SK-N-SH (cell line): ENCODE results near the gene PPRC1. TPM values are rescaled to one million over a fixed set of nuclear protein-coding genes. Genes with fewer than 3 reads are reported as not detected.

ENCODE experiments used
- CTCF ChIA-PET: fragments of 300-600, 350-600 bp; formaldehyde crosslinking; extraction: SDS; loops from one replicate; lab custom pipeline; 2021; lab: Yijun Ruan, JAX
- POLR2A ChIA-PET: fragments of 350-600 bp; sonication (Branson Sonifier 250); formaldehyde crosslinking; extraction: SDS; loops from one replicate; lab custom pipeline; 2020; ENCODE audit warnings: antibody characterized with exemption, inconsistent platforms; lab: Yijun Ruan, JAX
- DNase-seq: peaks from one replicate; pipeline ENCODE4 v3.0.0; 2012
- H2AFZ ChIP-seq: fragments of 200-600 bp; sonication (generic); 2 replicates; pipeline ENCODE4 v1.8.1; 2016; ENCODE audit warnings: antibody characterized with exemption, mild to moderate bottlenecking, low read depth
- H3F3A ChIP-seq: fragments of 200-600 bp; sonication (generic); replicated peaks from 2 replicates; pipeline ENCODE3; 2016; ENCODE audit warnings: antibody characterized with exemption, mild to moderate bottlenecking; ENCODE audit not compliant: insufficient read depth
- H3K27ac ChIP-seq, 2 experiments: fragments of 200-500 bp in 1 of 2; fragments of 200-600 bp in 1 of 2; sonication (Bioruptor generic) in 1 of 2; sonication (generic), shearing (Covaris generic) in 1 of 2; 2 replicates each; pipeline versions ENCODE4 v1.5.1 to v1.6.1; 2014 to 2016; ENCODE audit warnings: low read depth in 2 of 2, inconsistent platforms in 1 of 2, low read length in 1 of 2, mild to moderate bottlenecking in 1 of 2, mixed read lengths in 1 of 2
- H3K27me3 ChIP-seq: fragments of 200-600 bp; sonication (generic), shearing (Covaris generic); 2 replicates; pipeline ENCODE4 v1.6.1; 2016; ENCODE audit warnings: mixed run types; ENCODE audit not compliant: insufficient read depth
- H3K36me3 ChIP-seq, 2 experiments: fragments of 200-500 bp in 1 of 2; fragments of 200-600 bp in 1 of 2; sonication (Bioruptor generic) in 1 of 2; sonication (generic) in 1 of 2; replicated peaks in 1 of 2; 2 replicates each; pipeline versions ENCODE3 to v1.5.1; 2014 to 2016; ENCODE audit warnings: low read length in 1 of 2, mild to moderate bottlenecking in 1 of 2; ENCODE audit not compliant: insufficient read depth in 2 of 2, control insufficient read depth in 1 of 2
- H3K4me1 ChIP-seq, 2 experiments: fragments of 200-500 bp in 1 of 2; fragments of 200-600 bp in 1 of 2; sonication (Bioruptor generic) in 1 of 2; sonication (generic), shearing (Covaris generic) in 1 of 2; 2 replicates each; pipeline versions ENCODE4 v1.5.1 to v1.6.1; 2014 to 2016; ENCODE audit warnings: low read depth in 1 of 2, low read length in 1 of 2, mixed run types in 1 of 2; ENCODE audit not compliant: insufficient read depth in 2 of 2, control insufficient read depth in 1 of 2
- H3K4me2 ChIP-seq: fragments of 200-600 bp; sonication (generic), shearing (Covaris generic); 2 replicates; pipeline ENCODE4 v1.6.1; 2017; ENCODE audit warnings: mixed run types
- H3K4me3 ChIP-seq, 2 experiments: fragments of 200-500 bp in 1 of 2; fragments of 200-600 bp in 1 of 2; sonication (Bioruptor generic) in 1 of 2; sonication (generic), shearing (Covaris generic) in 1 of 2; 2 replicates each; pipeline versions ENCODE4 v1.5.1 to v1.8.1; 2014 to 2016; ENCODE audit warnings: low read depth in 2 of 2, inconsistent platforms in 1 of 2, low read length in 1 of 2, mild to moderate bottlenecking in 1 of 2, mixed read lengths in 1 of 2, moderate library complexity in 1 of 2
- H3K79me2 ChIP-seq: fragments of 200-600 bp; sonication (generic); 2 replicates; pipeline ENCODE4 v1.8.1; 2017; ENCODE audit warnings: mild to moderate bottlenecking; ENCODE audit not compliant: insufficient read depth
- H3K9ac ChIP-seq: fragments of 200-600 bp; sonication (generic); 2 replicates; pipeline ENCODE4 v1.6.1; 2017; ENCODE audit warnings: mixed run types
- H3K9me2 ChIP-seq: fragments of 200-600 bp; sonication (generic); 2 replicates; pipeline ENCODE4 v1.6.1; 2017; ENCODE audit warnings: mixed run types
- H3K9me3 ChIP-seq: fragments of 200-600 bp; sonication (generic); 2 replicates; pipeline ENCODE4 v1.6.1; 2017; ENCODE audit warnings: mixed run types, mild to moderate bottlenecking, moderate library complexity
- H4K20me1 ChIP-seq: fragments of 200-600 bp; sonication (generic); 2 replicates; pipeline ENCODE4 v1.6.1; 2017; ENCODE audit warnings: mild to moderate bottlenecking, mixed run types; ENCODE audit not compliant: insufficient read depth
- CHD2 ChIP-seq: fragments of 150-350 bp; IDR thresholded peaks from 2 replicates; pipeline ENCODE4 v1.6.1; 2018; ENCODE audit warnings: low read length; ENCODE audit not compliant: partially characterized antibody
- ELF1 ChIP-seq: IDR thresholded peaks from 2 replicates; pipeline ENCODE4 v1.4.0; 2012
- EP300 ChIP-seq, 2 experiments: IDR thresholded peaks; 2 replicates each; pipeline versions ENCODE4 v1.4.0 to v1.6.1; 2012; ENCODE audit warnings: borderline replicate concordance in 1 of 2, low read depth in 1 of 2, low read length in 1 of 2
- FOSL2 ChIP-seq: IDR thresholded peaks from 2 replicates; pipeline ENCODE4 v1.4.0; 2012; ENCODE audit warnings: low read depth, mild to moderate bottlenecking, moderate library complexity, borderline replicate concordance
- FOXJ3 ChIP-seq: sonication (generic); formaldehyde crosslinking; IDR thresholded peaks from 2 replicates; pipeline ENCODE4 v1.5.1; 2020; ENCODE audit warnings: mild to moderate bottlenecking, missing genetic modification reagents
- MAX ChIP-seq: IDR thresholded peaks from 2 replicates; pipeline ENCODE4 v1.4.0; 2012; ENCODE audit warnings: low read depth
- MEF2A ChIP-seq: IDR thresholded peaks from 2 replicates; pipeline ENCODE4 v1.4.0; 2012; ENCODE audit warnings: low read depth, borderline replicate concordance
- MXI1 ChIP-seq: IDR thresholded peaks from 2 replicates; pipeline ENCODE4 v1.6.1; 2012; ENCODE audit warnings: mild to moderate bottlenecking, low read depth, low read length, improper control_type of control experiment
- NRF1 ChIP-seq: IDR thresholded peaks from 2 replicates; pipeline ENCODE4 v1.6.1; 2012; ENCODE audit warnings: low read depth, mild to moderate bottlenecking, low read length
- RCOR1 ChIP-seq: fragments of 150-350 bp; IDR thresholded peaks from 2 replicates; pipeline ENCODE4 v1.6.1; 2017; ENCODE audit warnings: antibody characterized with exemption, low read length
- RFX5 ChIP-seq: IDR thresholded peaks from 2 replicates; pipeline ENCODE4 v1.6.1; 2012; ENCODE audit warnings: mild to moderate bottlenecking, improper control_type of control experiment, low read length
- SIN3A ChIP-seq: IDR thresholded peaks from 2 replicates; pipeline ENCODE4 v1.6.1; 2012; ENCODE audit warnings: low read depth, mild to moderate bottlenecking, low read length, moderate library complexity, borderline replicate concordance
- SMC3 ChIP-seq: IDR thresholded peaks from 2 replicates; pipeline ENCODE4 v1.6.1; 2012; ENCODE audit warnings: low read depth, low read length, improper control_type of control experiment
- TCF12 ChIP-seq: IDR thresholded peaks from 2 replicates; pipeline ENCODE4 v1.4.0; 2012
- TEAD4 ChIP-seq: IDR thresholded peaks from 2 replicates; pipeline ENCODE4 v1.4.0; 2012; ENCODE audit warnings: mild to moderate bottlenecking, borderline replicate concordance; ENCODE audit not compliant: insufficient read depth
- YY1 ChIP-seq: IDR thresholded peaks from 2 replicates; pipeline ENCODE4 v1.4.0; 2012; ENCODE audit warnings: low read depth, mild to moderate bottlenecking
- WGBS: methylation state at CpG from one replicate; pipeline ENCODE4 v1.1.6; 2017; ENCODE audit warnings: low lambda C conversion rate; 5-methylcytosine and 5-hydroxymethylcytosine counted together
- polyA plus RNA-seq, 3 experiments: library from polyadenylated mRNA; depleted of rRNA; stranded (reverse); fragments of >200 nt; gene quantifications; 2 replicates each; pipeline ENCODE4 v1.2.3, GENCODE V29; 2012
- TF ChIP-seq, protein P1 (sequence below): IDR thresholded peaks from 2 replicates; pipeline ENCODE4; 2012
- TF ChIP-seq, protein P2 (sequence below): IDR thresholded peaks from 2 replicates; pipeline ENCODE4 v1.4.0; 2012; ENCODE audit warnings: low read depth, borderline replicate concordance
- TF ChIP-seq, protein P3 (sequence below): fragments of 150-350 bp; IDR thresholded peaks from 2 replicates; pipeline ENCODE4 v1.6.1; 2017; ENCODE audit warnings: antibody characterized with exemption, low read length, low read depth, borderline replicate concordance

PPRC1 gene
- polyA plus RNA-seq, 1 of the 3 experiments (the other 2 are of a cell fraction) = 23.1 TPM

DNA sequence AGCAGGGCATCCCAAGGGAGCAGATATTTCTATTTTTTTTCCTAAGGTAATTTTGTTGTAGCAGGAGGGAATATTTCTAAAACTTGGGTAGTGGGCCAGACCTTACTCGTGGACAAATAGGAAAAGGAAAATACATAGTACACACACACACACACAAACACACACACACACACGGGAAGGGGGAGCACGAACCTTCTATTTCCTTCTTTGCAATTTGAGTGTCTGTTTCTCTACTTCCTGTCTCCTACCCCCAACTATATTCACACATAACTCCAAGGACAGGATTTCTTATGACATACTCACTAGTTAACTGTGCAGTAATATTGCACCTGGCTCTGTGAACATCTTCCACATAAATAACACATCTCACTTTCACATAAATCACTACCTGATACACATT lies 17.1 kb upstream of the PPRC1 start:
- Histone ChIP-seq H3K4me3 (peak overlapping the region in 1 of 2 experiments; percentile 67; a peak in 1 of 4 replicates), H3F3A (peaks cover 17% of the 10 kb centered on the region), H3K9me2 (no peaks in the 10 kb centered on the region), H3K36me3 (peaks cover 9 to 15% of the 10 kb centered on the region in 2 experiments), H4K20me1 (peaks cover 34% of the 10 kb centered on the region), H3K4me2 (peak overlapping the region; percentile 94), H3K9me3 (no peaks in the 10 kb centered on the region), H2AFZ (no peak overlapping the region), H3K27me3 (no peaks in the 10 kb centered on the region)
- TF ChIP-seq EP300 (IDR thresholded peaks at IDR 0.05; ENCODE audit: borderline replicate concordance in 1 of 2, low read depth in 1 of 2, low read length in 1 of 2) = no peak
- TF ChIP-seq FOSL2 = no peak
- TF ChIP-seq YY1 = no peak
- TF ChIP-seq FOXJ3 (CRISPR knock-in tag) = no peak
- no peak for TF ChIP-seq RCOR1
- TF ChIP-seq MAX = no peak
- no peak for TF ChIP-seq RFX5
- no peak for TF ChIP-seq TEAD4
- no peak for TF ChIP-seq SMC3
- no peak for TF ChIP-seq ELF1
- no peak for TF ChIP-seq SIN3A
- no peak for TF ChIP-seq MXI1
- TF ChIP-seq, protein P1, sequence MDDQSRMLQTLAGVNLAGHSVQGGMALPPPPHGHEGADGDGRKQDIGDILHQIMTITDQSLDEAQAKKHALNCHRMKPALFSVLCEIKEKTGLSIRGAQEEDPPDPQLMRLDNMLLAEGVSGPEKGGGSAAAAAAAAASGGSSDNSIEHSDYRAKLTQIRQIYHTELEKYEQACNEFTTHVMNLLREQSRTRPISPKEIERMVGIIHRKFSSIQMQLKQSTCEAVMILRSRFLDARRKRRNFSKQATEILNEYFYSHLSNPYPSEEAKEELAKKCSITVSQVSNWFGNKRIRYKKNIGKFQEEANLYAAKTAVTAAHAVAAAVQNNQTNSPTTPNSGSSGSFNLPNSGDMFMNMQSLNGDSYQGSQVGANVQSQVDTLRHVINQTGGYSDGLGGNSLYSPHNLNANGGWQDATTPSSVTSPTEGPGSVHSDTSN = no peak
- TF ChIP-seq NRF1 = no peak
- TF ChIP-seq, protein P2, sequence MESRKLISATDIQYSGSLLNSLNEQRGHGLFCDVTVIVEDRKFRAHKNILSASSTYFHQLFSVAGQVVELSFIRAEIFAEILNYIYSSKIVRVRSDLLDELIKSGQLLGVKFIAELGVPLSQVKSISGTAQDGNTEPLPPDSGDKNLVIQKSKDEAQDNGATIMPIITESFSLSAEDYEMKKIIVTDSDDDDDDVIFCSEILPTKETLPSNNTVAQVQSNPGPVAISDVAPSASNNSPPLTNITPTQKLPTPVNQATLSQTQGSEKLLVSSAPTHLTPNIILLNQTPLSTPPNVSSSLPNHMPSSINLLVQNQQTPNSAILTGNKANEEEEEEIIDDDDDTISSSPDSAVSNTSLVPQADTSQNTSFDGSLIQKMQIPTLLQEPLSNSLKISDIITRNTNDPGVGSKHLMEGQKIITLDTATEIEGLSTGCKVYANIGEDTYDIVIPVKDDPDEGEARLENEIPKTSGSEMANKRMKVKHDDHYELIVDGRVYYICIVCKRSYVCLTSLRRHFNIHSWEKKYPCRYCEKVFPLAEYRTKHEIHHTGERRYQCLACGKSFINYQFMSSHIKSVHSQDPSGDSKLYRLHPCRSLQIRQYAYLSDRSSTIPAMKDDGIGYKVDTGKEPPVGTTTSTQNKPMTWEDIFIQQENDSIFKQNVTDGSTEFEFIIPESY = no peak
- TF ChIP-seq, protein P3, sequence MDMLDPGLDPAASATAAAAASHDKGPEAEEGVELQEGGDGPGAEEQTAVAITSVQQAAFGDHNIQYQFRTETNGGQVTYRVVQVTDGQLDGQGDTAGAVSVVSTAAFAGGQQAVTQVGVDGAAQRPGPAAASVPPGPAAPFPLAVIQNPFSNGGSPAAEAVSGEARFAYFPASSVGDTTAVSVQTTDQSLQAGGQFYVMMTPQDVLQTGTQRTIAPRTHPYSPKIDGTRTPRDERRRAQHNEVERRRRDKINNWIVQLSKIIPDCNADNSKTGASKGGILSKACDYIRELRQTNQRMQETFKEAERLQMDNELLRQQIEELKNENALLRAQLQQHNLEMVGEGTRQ = no peak
- TF ChIP-seq TCF12 = no peak
- TF ChIP-seq CHD2 = no peak
- no peak for TF ChIP-seq MEF2A
- TF ChIP-seq, all 33 proteins: peak for 0
- H3K79me2 ChIP-seq = peaks cover 91% of the 10 kb centered on the region
- no peak overlapping the region for H3K9ac ChIP-seq
- DNase-seq = no peak
- POLR2A ChIA-PET = no interaction called here
- H3K4me1 ChIP-seq = peaks cover 41 to 53% of the 10 kb centered on the region in 2 experiments
- H3K27ac ChIP-seq = peak overlapping the region; percentile 86 to 95
- CTCF ChIA-PET = interaction anchor here (2.3 kb wide), 1 partner anchor 43 kb away, joined by 10 read pairs; no protein-coding TSS in a partner anchor
- 23% methylated on average over 3 of the region's 3 CpGs for WGBS
